ENCODE data around the gene CNTN5.

Gene CNTN5

DNA sequence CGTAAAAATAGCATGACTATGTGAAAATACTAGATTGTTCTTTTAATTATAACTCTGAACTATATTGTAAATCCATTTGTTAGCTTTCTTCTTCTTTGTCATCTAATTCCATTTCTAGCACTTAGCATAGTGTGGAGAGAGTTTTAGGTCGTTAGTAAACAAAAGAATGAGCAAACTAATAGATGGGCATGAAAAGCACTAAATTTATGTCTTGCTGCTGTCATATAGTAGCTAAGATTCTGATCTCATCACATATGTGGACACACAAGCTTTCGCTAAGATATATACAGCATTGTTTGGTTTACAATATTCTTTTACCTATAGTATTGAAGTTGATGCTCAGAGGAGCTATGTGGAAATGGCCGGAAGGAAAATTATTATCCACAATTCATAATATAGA lies 370.5 kb downstream of the CNTN5 start:
- DNase-seq (ENCODE audit: low spot score): no peak

DNA sequence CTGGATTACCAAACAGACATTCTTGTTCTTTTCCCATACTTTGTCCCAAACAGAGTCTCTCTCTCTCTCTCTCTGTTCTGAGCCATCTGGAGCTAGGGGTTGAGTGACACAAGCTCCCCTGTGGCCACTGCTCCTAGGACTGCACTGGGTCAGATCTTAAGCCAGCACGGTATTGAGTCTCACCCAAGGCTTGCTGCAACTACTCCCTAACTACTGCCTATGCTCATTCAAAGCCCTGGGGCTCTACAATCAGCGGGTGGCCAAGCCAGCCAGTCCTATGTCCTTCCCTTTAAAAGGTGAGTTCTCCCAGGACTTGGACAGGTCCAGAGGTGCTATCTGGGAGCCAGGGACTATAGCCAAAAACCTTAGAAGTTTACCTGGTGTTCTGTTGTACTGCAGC lies 385.6 kb downstream of the CNTN5 start:
- DNase-seq (ENCODE audit: low spot score): no peak

DNA sequence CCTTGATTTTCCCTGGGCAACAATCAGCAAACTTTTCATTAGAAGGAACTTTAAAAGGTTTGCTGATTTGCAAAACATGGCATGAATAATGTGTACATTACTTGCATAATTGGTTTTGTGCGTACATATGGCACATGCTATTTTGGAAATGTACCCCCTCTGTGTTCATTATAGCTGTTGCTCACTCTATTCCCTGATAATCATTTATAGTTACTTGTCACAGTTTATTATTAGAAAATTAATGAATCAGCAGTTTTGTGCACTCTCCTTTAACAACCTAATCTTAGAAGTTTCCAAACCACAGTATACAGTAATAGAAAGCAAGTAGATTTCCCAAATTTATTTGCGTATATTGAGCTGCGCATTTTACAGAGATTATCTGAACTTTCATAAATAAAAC lies 389.9 kb downstream of the CNTN5 start:
- DNase-seq (ENCODE audit: low spot score): no peak

DNA sequence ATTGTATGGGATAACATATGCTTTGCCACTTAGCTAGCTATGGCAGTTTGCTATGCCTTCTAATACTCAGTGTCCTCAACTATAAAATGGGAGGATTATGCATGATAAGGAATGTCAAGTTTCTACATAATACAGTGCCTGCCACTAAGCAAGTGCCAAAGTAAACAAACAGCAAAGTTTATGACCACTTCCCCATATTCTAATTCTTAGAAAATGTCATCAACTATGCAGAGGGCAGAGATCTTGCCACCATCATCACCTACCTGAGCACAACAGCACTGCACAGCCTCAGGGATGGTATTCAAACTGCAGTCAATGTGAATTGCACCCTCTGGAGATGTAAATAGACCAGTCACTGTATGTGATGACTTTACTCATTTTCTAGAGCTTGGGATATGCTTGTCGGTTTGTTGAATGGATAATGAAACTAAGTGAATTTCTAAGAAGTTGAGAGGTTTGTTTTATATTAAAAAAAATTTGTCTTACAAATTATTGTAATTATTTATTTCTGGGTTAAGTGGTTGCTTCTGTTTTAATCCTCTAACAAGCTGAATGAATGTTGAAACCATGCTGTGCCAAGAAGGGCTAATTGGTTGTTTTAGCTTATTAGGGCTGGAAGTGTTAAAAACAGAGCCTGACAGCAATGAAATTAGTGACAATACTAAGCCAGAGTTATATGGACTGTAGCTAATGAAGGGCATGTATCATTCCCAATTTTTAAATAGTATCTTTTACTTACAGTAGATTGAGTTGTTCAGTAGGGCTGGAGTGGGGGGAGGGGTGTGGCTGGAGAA lies 398.4 kb downstream of the CNTN5 start:
- DNase-seq (ENCODE audit: low spot score): no peak

DNA sequence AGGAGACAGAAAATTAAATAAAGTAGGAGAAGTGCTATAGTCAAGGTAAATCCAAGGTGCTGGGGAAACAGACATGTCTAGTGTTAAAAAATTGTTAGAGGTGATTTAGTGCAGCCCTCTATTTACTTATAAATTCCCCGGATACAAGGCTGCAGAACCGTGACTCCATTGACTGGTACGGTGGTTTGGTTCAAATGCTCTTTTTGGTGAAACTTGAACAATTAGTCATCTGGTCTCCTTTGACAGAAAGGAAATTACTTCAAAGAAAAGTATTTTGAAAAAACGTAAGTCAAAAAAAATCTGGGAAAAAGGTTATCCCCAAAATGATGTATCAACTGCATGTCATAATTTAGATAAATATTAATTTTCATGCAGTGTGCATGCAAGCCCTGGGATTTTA lies 399.2 kb downstream of the CNTN5 start:
- no peak for DNase-seq (ENCODE audit: low spot score)

DNA sequence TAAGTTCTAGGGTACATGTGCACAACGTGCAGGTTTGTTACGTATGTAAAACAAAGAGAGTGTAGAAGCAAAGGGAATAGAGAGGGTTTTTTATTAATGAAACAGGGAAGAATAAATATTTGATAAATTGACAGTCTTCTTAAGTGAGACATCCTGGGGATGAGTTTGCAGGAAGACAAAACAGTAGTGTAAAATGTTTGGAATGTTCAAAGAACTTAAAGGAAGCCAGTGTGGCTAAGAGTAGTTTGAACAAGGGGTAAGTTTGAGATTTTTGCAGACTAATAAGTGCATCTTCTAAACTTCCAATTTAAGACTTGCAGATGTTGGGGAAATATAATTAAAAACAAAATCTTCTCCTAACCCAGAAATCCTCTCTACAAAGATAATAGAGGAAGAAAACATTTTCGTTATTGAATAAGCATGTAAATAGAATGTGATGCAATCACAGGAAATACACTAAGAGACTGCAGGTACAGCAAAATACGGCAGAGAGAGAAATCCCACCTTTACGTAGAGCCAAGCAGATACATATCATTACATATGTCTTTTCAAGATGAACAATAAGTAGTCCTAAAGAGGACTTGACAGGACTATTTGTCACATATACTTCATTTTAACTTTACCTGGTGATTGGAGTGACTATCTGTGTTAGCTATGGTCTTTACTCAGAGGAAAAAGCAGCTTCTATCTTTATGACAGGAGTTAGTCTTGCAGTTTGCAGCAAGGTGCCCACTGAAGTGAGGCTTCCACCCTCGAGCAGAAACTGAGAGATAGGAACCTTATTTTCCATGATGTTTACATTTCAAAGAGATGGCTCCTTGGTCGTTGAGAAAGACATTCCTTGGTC lies 402.1 kb downstream of the CNTN5 start:
- no peak for DNase-seq (ENCODE audit: low spot score)

DNA sequence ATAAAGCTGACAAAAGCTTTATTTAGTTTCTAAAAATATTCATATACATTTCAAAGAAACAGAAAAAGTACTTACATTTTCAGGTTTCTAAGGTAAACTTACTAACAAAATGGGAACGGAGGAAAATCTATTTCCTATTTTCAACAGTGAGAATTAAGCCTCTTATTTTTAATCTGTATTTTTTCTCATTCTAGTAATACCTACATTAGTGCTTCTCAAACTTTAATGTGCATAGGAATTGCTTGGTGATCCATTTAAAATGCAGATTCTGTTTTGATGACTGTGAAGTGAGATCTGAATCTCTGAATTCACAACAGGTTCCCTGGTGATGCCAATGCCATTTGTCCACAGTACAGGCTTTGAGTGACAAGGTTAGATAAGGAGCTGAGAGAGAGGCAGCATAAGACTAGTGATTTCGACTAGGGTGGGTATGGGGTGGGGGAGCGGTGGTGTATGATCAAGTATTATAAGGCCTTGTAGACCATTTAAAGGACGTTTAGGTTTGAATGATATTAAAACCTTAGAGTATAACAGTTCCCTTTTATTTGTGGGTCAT lies 402.8 kb downstream of the CNTN5 start:
- no peak for DNase-seq (ENCODE audit: low spot score)

DNA sequence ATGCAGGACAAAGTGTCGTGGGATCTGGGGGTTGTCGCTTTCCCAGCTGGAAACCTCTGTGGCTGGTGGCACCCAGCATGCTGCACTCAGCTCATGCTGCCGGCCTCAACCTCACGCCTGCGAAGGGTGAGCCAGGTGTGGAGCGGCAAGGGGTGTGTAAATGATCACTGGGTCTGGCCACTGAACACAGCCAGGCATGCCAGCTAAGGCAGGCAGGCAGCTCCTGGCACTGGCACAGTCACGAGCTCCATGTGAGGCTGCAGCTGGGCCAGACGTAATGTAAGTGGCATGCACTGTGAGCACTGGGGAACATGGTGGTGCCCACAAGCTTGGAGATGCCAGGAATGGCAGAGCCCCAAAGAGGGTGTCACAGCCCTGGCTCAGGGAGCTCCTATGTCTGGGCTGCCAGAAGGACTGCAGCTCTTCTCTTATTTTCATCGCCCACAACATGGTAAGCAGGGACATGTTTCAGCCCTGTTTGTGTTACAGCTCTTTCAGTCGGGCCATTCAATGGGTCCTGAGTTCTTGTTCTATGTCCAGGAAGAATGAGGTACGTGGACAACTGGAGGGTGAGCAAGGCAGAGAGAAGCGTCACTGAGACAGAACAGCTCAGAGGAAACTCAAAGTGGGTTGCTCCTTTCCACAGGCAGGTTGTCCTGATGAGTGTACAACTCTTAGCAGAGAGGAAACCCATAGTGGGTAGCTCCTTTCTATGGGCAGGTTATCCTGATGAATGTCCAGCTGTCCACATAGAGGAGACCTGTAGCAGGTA lies 403.8 kb downstream of the CNTN5 start:
- no peak for DNase-seq (ENCODE audit: low spot score)

DNA sequence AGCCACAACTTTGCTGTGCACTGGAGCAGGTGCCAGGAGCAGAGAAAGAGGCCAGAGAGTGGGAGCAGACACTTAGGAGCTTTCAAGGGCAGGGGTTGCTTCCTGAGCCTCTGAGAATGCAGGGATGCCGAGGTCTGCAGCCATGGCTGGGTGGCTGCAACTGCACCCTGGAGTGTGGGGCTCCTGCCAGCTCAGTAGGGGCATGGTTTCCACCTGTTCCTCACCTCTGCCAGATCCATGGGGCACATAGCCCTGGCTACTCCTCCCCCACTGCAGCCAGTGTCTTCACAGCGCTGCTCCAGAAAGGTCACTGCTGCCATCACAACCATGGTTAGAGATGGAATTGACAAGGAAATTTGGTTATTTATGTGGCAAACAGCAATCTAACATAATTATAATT lies 404.8 kb downstream of the CNTN5 start:
- DNase-seq (ENCODE audit: low spot score): no peak

DNA sequence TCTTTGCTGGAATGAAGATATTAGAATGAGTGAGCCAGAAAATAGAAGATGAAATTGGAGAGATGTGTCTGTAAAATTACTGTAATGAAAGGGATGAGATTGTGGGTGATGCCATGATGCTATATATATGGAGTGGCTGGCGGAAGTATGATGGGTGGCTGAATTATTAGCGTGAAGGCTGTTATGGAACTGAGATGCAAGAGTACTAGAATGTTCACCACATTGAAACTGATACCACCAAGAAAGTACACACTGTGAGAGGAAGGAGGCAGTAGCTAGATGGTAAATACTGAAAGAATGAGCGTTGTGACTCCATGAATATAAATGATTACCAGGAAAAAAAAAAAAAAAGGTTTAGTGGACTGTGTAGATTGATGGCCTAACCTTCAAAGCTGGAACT lies 411.9 kb downstream of the CNTN5 start:
- no peak for DNase-seq (ENCODE audit: low spot score)

DNA sequence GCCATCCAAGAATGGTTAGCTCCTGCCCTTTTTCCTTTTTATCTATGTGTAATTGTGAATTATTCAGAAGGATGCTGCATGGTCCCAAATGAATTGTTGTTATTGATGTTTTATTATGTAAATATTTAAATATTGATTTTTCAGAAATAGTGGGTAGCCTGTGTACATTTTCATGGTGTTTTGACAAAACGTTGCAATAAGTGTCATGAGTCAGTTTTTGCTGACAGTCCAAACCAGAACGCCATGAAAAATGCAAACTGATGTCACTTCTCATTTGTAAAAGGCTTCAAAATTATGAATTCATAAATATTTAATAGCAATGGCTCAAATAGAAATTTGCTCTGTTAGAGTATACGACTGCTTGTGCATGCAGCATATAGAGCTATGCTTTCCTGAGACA lies 422.5 kb downstream of the CNTN5 start:
- no peak for DNase-seq (ENCODE audit: low spot score)

DNA sequence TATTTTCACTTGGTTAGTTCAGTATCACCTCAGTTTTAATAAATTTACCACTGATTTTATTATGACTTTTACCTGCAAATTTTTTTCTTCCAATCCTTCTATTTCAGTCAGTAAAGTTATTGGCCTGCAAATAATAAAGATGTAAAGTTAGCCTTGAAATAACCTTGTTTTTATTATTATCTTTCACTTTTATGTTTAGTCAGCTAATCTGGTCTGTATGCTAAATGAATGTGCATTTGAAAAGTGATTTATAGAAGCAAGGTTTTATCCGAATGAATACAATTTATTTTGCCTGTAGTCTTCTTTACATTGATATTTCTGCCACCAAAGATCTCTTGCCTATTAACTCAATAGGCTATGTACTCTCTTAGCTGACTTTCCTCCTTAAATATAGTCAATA lies 425.7 kb downstream of the CNTN5 start:
- no peak for DNase-seq (ENCODE audit: low spot score)

DNA sequence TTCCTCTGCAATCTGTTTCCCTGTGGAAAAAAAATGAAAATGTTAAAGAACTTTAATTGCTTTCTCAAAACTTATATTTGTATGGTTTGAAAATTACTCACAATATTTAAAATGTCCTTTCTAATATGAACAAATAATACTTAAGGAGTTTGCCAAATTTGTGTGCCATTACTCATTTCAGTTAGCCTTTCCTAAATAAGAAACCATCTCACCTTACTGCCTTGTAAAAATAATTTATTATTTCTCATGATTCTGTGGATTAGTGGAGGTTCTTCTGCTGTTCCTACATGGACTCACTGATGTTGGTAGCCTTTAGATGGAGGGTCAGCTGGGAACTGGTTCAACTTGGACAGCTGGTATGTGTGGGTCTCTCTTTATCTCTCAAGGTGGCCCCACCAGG lies 428.6 kb downstream of the CNTN5 start:
- DNase-seq (ENCODE audit: low spot score): no peak

DNA sequence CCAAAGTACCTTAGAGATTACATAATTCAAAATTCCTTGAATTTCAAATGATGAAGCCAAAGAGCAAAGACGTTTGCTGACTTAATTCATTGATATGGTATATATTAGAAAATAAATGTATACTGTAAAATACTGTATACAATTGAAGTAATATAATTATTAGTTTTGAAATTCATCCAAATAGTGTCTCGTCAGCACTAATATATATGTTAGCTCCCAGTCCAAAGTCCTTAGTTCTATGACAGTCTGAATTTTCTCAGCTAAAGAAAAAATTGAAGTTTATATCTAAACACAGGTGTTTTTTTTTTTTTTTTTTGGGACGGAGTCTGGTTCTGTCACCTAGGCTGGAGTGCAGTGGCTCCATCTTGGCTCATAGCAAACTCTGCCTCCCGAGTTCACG lies 431.3 kb downstream of the CNTN5 start:
- DNase-seq (ENCODE audit: low spot score): no peak

DNA sequence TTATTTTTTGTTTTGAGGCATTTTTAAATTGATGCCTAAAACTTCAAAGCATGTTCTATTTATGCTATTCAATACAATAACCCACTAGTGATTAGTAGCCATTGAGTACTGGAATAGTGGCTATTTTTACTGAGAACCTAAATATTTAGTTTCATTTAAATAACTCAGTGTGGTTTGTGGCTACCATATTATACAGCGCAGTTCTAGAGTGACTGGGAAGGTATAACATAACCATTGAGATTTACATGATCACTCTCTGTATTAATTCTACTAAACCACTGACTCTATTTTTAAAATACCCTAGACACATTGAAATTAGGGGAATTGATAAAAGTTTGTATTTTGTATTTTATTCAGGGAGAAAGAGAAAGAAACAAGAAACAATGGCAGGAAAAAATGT lies 441.2 kb downstream of the CNTN5 start:
- DNase-seq (ENCODE audit: low spot score): no peak

DNA sequence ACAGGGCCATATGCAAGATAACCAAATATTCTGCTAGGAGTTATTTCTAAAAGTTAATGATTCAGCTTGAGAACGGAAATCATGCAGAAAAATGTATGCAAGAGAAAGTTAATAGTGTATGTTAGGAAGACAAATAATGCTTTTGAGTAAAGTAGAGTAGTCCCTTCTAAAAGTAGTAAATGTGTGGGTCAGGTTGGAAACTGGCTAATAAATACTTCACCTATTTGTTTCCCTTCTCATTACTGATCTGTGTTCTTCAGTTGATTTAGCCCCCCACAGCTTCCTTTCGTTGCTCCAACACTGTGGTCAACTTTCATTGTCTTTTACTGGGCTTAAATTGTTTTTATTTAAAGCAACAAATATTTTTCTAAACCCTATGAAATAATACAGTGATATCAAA lies 444.2 kb downstream of the CNTN5 start:
- no peak for DNase-seq (ENCODE audit: low spot score)

DNA sequence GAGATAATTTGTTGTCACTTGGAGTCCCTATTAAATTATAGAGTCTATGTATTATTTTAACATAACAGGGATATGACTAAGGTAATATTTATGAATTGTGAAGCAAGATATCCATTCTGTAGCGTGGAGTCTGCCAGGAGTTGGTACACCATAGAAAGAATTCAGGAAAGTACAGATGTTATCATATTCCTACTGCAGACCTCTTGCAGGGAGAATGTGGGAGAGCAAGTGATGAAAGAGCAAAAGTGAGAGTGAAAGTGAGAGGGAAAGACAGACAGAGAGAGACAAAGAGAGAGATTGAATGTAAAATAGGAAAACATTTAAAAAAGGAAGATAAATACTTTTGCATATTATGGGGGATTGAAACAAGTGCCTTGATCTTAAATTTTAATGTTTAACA lies 468.8 kb downstream of the CNTN5 start:
- no peak for DNase-seq (ENCODE audit: low spot score)

DNA sequence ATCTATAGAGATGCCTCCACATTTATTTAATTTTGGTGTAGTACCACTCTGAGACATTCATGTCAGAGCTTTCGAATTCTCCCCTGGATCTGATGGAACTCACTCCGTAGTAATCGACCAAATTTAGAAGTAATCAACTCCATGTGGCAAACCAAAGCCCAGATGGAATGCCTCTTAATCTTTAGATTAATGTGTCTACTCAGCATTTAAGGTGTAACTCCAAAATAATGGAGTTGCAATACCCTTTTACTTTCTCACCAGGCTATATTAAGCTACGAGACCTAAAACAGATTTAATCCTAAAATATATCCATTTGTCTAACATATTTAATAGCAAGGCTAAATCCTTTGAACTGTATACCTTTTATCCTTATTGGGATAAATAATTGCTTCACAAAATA lies 473.3 kb downstream of the CNTN5 start:
- DNase-seq (ENCODE audit: low spot score): no peak

DNA sequence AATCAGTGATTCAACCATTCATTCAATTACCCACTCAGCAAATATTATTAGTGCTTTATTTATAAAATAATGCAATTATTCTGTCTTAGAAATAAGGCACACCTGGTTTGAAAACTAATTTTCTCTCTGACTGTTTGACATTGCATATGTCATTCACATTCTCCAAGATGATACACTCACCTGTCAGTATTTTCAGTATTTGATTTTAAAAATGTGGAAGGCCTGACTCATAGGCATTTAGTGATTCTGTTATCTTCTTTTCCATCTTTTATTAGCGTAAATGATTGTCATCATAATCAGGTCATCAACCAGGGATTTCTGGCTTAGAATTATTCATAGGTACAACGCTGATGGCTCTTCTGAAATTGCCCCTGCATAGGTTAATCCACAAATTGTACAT lies 480.9 kb downstream of the CNTN5 start:
- DNase-seq (ENCODE audit: low spot score): no peak

DNA sequence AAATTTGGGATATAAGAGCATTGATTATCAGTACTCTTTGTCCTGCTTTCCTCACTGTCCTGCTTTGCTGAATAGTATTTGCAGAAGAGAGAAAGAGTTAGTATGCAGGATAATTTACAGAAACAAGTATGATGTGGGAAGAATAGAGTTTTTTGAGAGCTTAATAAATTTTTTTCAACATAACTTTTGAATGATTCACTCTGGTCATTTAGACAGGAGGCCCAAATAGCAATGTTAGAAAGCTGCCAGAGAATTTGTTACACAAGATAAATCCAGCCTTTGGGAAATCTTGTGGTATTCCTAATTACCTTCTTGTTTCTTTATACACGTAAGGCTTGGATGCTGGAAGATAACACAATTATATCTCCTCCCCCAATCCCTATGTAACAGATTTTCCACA lies 484.6 kb downstream of the CNTN5 start:
- DNase-seq (ENCODE audit: low spot score): no peak

DNA sequence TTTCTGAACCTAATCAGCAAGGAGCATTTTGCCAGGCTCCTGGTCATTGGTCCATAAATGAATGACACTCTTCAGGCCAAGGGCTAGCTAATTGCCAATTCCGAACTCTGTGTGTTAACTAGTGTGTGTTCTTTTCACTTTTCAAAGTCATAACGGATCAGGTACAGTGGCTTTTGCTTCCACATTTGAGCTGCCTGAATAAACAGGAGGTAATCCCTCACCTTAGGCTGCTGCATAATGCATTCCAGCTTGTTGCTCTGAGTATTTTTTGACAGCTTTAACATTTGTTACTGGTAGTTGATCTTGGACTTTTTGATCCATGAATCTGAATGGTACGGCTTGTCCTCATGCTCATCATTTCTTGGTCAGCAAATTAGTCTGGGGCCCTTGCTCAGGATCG lies 485.1 kb downstream of the CNTN5 start:
- DNase-seq (ENCODE audit: low spot score): no peak

DNA sequence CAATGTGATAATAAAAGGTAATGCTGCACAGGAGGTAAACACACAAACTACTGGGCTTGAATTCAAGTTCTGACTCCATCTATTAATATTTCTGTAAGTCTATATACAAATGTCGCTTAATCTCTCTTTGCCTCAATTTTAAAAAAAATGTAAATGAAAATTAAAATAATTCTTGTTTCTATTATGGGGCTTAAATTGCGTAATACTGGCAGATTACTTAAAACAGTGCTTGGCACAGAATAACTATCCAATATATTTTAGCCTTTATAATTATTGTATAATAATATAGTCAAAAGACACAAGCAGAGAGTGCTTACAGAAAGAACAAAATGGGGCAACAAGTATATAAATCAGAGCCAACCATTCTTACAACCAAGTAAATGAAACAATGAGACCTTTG lies 489.1 kb downstream of the CNTN5 start:
- DNase-seq (ENCODE audit: low spot score): no peak

DNA sequence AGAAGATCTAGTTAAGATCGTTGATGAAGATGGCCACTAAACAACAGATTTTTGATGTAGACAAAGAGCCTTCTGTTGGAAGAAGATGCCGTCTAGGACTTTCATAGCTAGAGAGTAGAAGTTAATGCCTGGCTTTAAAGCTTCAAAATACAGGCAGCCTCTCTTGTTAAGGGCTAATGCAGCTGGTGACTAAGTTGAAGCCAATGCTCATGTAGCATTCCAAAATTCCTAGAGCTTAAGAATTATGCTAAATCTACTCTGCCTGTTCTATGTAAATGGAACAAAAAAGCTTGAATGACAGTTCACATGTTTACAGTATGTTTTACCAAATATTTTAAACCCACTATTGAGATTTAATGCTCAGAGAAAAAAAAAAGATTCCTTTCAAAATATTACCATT lies 492.6 kb downstream of the CNTN5 start:
- DNase-seq (ENCODE audit: low spot score): no peak

Measured in iPS-NIHi11 (cell line).